Mesothelial cell of epicardium (in vitro differentiated cells): ENCODE results near the gene CHST7. TPM values are rescaled to one million over a fixed set of nuclear protein-coding genes. Genes with fewer than 3 reads are reported as not detected.

Experiments
- DNase-seq, 2 experiments: peaks; one replicate each; pipeline ENCODE4 v3.0.0; 2021; ENCODE audit warnings: low spot score in 2 of 2; ENCODE audit not compliant: unreplicated experiment in 2 of 2
- H3K27ac Mint-ChIP-seq: 2 replicates; pipeline ENCODE4 v1.8.0; 2021; ENCODE audit warnings: mixed read lengths
- H3K27me3 Mint-ChIP-seq: 2 replicates; pipeline ENCODE4 v1.8.0; 2021; ENCODE audit warnings: low read depth, mixed read lengths
- H3K36me3 Mint-ChIP-seq: 2 replicates; pipeline ENCODE4 v1.8.0; 2021; ENCODE audit warnings: mixed read lengths
- H3K4me1 Mint-ChIP-seq: 2 replicates; pipeline ENCODE4 v1.8.0; 2021; ENCODE audit warnings: mixed read lengths
- H3K4me3 Mint-ChIP-seq: 2 replicates; pipeline ENCODE4 v1.8.0; 2021; ENCODE audit warnings: mild to moderate bottlenecking, moderate library complexity, mixed read lengths
- H3K9me3 Mint-ChIP-seq: 2 replicates; pipeline ENCODE4 v1.8.0; 2021; ENCODE audit warnings: mixed read lengths
- CTCF ChIP-seq: fragments of 200-600 bp; sonication (generic); IDR thresholded peaks from one replicate; pipeline ENCODE4 v1.5.0; 2021; ENCODE audit warnings: antibody characterized with exemption; ENCODE audit not compliant: unreplicated experiment
- total RNA-seq: library from RNA; stranded (reverse); gene quantifications from 3 replicates; pipeline ENCODE4 v1.2.1, GENCODE V29; 2021

The CHST7 gene
- total RNA-seq, 1 donor from 2014 or later = 0.40 TPM

GRCh38 chrX:46575991-46576392, 2.4 kb downstream of the CHST7 start:
- no peak for DNase-seq
- Mint-ChIP-seq H3K27ac (no peak overlapping the region), H3K27me3 (peaks cover 46% of the 10 kb centered on the region), H3K36me3 (no peaks in the 10 kb centered on the region), H3K4me1 (peaks cover 6% of the 10 kb centered on the region), H3K9me3 (peaks cover 8% of the 10 kb centered on the region), H3K4me3 (no peak overlapping the region)
- no peak for TF ChIP-seq CTCF

GRCh38 chrX:46576458-46576857, 2.9 kb downstream of the CHST7 start:
- no peak overlapping the region for H3K27ac Mint-ChIP-seq
- H3K4me3 Mint-ChIP-seq = no peak overlapping the region
- no peak for DNase-seq
- peaks cover 6% of the 10 kb centered on the region for H3K4me1 Mint-ChIP-seq
- H3K9me3 Mint-ChIP-seq = peaks cover 8% of the 10 kb centered on the region
- no peak for TF ChIP-seq CTCF
- no peaks in the 10 kb centered on the region for H3K36me3 Mint-ChIP-seq
- H3K27me3 Mint-ChIP-seq = peaks cover 44% of the 10 kb centered on the region

DNA sequence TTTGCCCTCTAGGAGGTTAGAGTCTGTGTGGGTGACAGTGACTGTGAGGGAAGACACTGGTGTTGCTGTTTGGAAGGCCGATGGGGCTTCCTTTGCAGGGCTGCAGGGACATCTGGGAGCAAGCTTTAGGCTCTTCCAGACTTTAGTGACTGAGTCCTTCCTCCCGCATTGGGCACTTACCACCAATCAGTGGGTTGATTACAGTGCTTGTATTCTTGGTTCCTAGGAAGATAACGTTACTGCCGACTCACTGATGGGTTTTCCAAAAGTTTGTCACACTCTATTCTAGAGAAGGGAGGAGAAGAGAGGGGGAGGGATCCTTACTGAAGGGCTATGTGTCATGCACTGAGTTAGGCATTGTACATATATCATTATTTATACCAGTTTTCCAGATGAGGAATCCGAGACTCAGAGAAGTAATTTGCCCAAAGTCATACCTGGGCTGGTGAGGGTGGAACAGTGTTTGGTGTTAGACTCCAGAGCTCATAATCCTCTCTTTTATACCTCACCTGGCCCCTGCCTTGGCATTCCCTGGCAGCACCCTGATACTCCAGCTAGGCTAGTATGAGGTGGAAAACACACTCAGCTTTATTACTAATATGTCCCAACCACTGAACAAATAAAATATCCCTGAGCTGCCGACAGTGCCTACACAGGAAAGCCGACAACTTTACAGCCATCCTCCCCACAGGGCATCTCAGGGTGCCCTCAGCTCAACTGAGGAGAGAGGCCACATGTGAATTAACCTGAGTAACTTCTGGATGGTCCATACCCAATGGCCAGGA, 3.8 kb downstream of the CHST7 start:
- no peak for DNase-seq
- Mint-ChIP-seq H3K4me3 (no peak overlapping the region), H3K36me3 (peaks cover 2% of the 10 kb centered on the region), H3K27ac (no peak overlapping the region), H3K9me3 (peaks cover 12% of the 10 kb centered on the region), H3K27me3 (peaks cover 35% of the 10 kb centered on the region), H3K4me1 (peaks cover 10% of the 10 kb centered on the region)
- TF ChIP-seq CTCF = no peak

- Mint-ChIP-seq H3K27me3 (peaks cover 19% of the 10 kb centered on the region), H3K4me1 (peaks cover 19% of the 10 kb centered on the region), H3K4me3 (no peak overlapping the region), H3K9me3 (peaks cover 17% of the 10 kb centered on the region), H3K27ac (no peak overlapping the region), H3K36me3 (peaks cover 2% of the 10 kb centered on the region)
- no peak for DNase-seq
- no peak for TF ChIP-seq CTCF
Observed at GRCh38 chrX:46579250-46579649, 5.7 kb downstream of the CHST7 start.

- TF ChIP-seq CTCF = no peak
- Mint-ChIP-seq H3K4me3 (no peak overlapping the region), H3K36me3 (peaks cover 2% of the 10 kb centered on the region), H3K9me3 (peaks cover 17% of the 10 kb centered on the region), H3K4me1 (peaks cover 22% of the 10 kb centered on the region), H3K27ac (no peak overlapping the region), H3K27me3 (peaks cover 14% of the 10 kb centered on the region)
- no peak for DNase-seq
Observed at GRCh38 chrX:46580613-46581012, 7.0 kb downstream of the CHST7 start.
